Measurements from ENCODE around the gene ZCCHC14. TPM values are rescaled to one million over a fixed set of nuclear protein-coding genes. Genes with fewer than 3 reads are reported as not detected.
"Not testable (repeated sequence)": the region's sequence is repeated elsewhere in the genome, so short reads cannot be mapped to it uniquely, and the experiment has no call there.

ZCCHC14 gene
- total RNA-seq, 4 donors from 2014 or later: 23.0 to 70.0 (median 27.6) TPM

GRCh38 chr16:87516361-87516760 lies 23.5 kb upstream of the ZCCHC14 start:
- Histone ChIP-seq H3K36me3 (no peaks in the 10 kb centered on the region), H3K27me3 (no peaks in the 10 kb centered on the region), H3K27ac (no peak overlapping the region), H3K4me3 (replicated peaks in 1 of 3) (no peak overlapping the region), H3K9me3 (no peaks in the 10 kb centered on the region), H3K4me1 (peaks cover 0 to 5% of the 10 kb centered on the region in 2 donors)
- TF ChIP-seq POLR2A (IDR thresholded peaks at IDR 0.05) (no peak), CTCF (IDR thresholded peaks at IDR 0.05) (no peak)
- DNase-seq: no peak
- intact Hi-C loops (cut with DNase I): no loop called here
- WGBS, 2 donors: 90 to 94% methylated on average over 12 of the region's 12 CpGs

GRCh38 chr16:87515475-87516330 lies 22.9 kb upstream of the ZCCHC14 start:
- Histone ChIP-seq H3K27me3 (no peaks in the 10 kb centered on the region), H3K4me3 (replicated peaks in 1 of 3) (no peak overlapping the region), H3K36me3 (no peaks in the 10 kb centered on the region), H3K4me1 (peaks cover 0 to 5% of the 10 kb centered on the region in 2 donors), H3K9me3 (no peaks in the 10 kb centered on the region), H3K27ac (no peak overlapping the region)
- intact Hi-C loops (cut with DNase I): no loop called here
- TF ChIP-seq CTCF (IDR thresholded peaks at IDR 0.05) (no peak), POLR2A (IDR thresholded peaks at IDR 0.05) (no peak)
- 80 to 92% methylated on average over 18 to 19 of the region's 19 CpGs for WGBS, 2 donors
- DNase-seq: no peak

GRCh38 chr16:87509778-87510177 lies 17.0 kb upstream of the ZCCHC14 start:
- H3K4me3 ChIP-seq (replicated peaks in 1 of 3); H3K36me3 ChIP-seq; H3K27ac ChIP-seq; H3K27me3 ChIP-seq; H3K9me3 ChIP-seq; H3K4me1 ChIP-seq; intact Hi-C loops (cut with DNase I); DNase-seq: not testable (repeated sequence)
- WGBS, 2 donors: 90 to 91% methylated on average over 4 of the region's 4 CpGs

DNA sequence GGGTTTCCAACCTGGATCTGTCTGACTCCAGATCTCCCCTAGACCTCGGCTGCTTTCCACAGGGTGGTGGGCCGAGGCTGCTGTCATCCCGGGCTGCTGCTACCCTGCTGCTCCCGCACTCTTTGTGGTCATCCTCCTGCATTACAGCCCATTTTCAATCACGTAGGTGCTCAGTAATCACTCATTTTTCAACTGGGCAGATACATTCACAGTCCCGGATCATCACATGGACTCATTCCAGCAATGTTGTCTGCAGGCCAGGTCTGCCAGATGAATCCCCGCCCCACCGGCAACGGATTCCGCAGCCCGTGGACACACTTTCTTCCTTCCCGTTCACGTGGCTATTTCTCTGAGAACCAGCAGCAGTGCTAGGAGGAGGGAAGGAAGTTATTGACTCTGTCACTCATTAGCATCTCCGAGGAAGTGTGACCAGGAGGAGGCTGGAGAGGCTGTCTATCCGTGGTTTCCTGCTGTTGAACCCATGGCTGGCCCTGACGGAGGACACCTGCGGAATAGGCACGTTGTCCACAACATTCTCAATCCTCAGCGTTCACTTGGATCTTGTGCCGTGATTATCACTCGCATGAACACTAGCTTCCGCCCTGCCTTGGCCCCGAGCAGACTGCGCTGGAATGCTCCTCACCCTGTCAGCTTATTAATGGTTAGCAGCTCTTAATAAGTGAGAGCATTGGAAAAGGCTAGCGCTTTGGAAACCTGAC lies 14.7 kb upstream of the ZCCHC14 start:
- TF ChIP-seq POLR2A (IDR thresholded peaks at IDR 0.05) (no peak), CTCF (IDR thresholded peaks at IDR 0.05) (no peak)
- Histone ChIP-seq H3K36me3 (no peaks in the 10 kb centered on the region), H3K27me3 (no peaks in the 10 kb centered on the region), H3K4me1 (no peaks in the 10 kb centered on the region), H3K27ac (no peak overlapping the region), H3K4me3 (replicated peaks in 1 of 3) (no peak overlapping the region), H3K9me3 (no peaks in the 10 kb centered on the region)
- intact Hi-C loops (cut with DNase I): no loop called here
- no peak for DNase-seq
- WGBS, 2 donors: 58 to 61% methylated on average over 22 to 24 of the region's 25 CpGs

- intact Hi-C loops (cut with DNase I): no loop called here
- H3K4me1 ChIP-seq: no peaks in the 10 kb centered on the region
- H3K27me3 ChIP-seq: no peaks in the 10 kb centered on the region
- H3K9me3 ChIP-seq: no peaks in the 10 kb centered on the region
- H3K27ac ChIP-seq: no peak overlapping the region
- 88 to 89% methylated on average over 12 to 13 of the region's 13 CpGs for WGBS, 2 donors
- H3K36me3 ChIP-seq: no peaks in the 10 kb centered on the region
- no peak overlapping the region for H3K4me3 ChIP-seq (replicated peaks in 1 of 3)
- TF ChIP-seq CTCF (IDR thresholded peaks at IDR 0.05) (no peak), POLR2A (IDR thresholded peaks at IDR 0.05) (no peak)
- DNase-seq: no peak
Observed at GRCh38 chr16:87506423-87507350, 13.9 kb upstream of the ZCCHC14 start.
